GM20000 (cell line): Measurements from ENCODE around the gene NATD1.

Experiments
- DNase-seq: peaks from one replicate; pipeline ENCODE4 v3.0.0; 2012; ENCODE audit warnings: low spot score
- CTCF ChIP-seq: IDR thresholded peaks from 2 replicates; pipeline ENCODE4 v1.5.1; 2012; ENCODE audit warnings: mild to moderate bottlenecking, control low read depth; ENCODE audit errors: extremely low read depth, missing control alignments

Gene NATD1

GRCh38 chr17:21277332-21277731, 24.1 kb upstream of the NATD1 start:
- DNase-seq: no peak
- TF ChIP-seq CTCF: no peak

GRCh38 chr17:21276264-21276588, 23.0 kb upstream of the NATD1 start:
- DNase-seq: no peak
- no peak for TF ChIP-seq CTCF

GRCh38 chr17:21275579-21276263, 22.5 kb upstream of the NATD1 start:
- TF ChIP-seq CTCF: no peak
- DNase-seq: peak; percentile 97

- DNase-seq: no peak
These were observed 21.9 kb upstream of the NATD1 start for GRCh38 chr17:21275047-21275578.

GRCh38 chr17:21272881-21273792, 19.9 kb upstream of the NATD1 start:
- no peak for TF ChIP-seq CTCF
- DNase-seq: no peak

More at GRCh38 chr17:21275047-21275578, 21.9 kb upstream of the NATD1 start:
- TF ChIP-seq CTCF: no peak

- TF ChIP-seq CTCF: no peak
- no peak for DNase-seq
These were observed 19.0 kb upstream of the NATD1 start for GRCh38 chr17:21272250-21272649.
